Natural killer cell (primary cell): ENCODE data around the gene TMPRSS6. TPM values are rescaled to one million over a fixed set of nuclear protein-coding genes. Genes with fewer than 3 reads are reported as not detected.

Experiments
- ATAC-seq, 3 donors: fragments of 150-1000 bp in 2 of 3; fragments of 200-7000 bp in 1 of 3; cut with Tn5 transposase; 1 replicate in 1 of 3; 2 replicates in 2 of 3; pipeline ENCODE4 v1.10.0; 2021; ENCODE audit warnings: mild to moderate bottlenecking in 2 of 3, moderate library complexity in 2 of 3
- DNase-seq, 2 donors: peaks; one replicate each; pipeline versions ENCODE4 v3.0.0 to v3.0.0-alpha.2; 2013 to 2021; ENCODE audit warnings: mixed read lengths in 1 of 2
- H3K27ac ChIP-seq: one replicate; pipeline ENCODE4 v1.5.1; 2013; ENCODE audit warnings: mild to moderate bottlenecking, low read length
- H3K27me3 ChIP-seq: one replicate; pipeline ENCODE4 v1.6.1; 2013; ENCODE audit warnings: low read length; ENCODE audit not compliant: control insufficient read depth, insufficient read depth
- H3K36me3 ChIP-seq: one replicate; pipeline ENCODE4 v1.6.1; 2013; ENCODE audit warnings: low read length; ENCODE audit not compliant: control insufficient read depth, insufficient read depth
- H3K4me1 ChIP-seq: one replicate; pipeline ENCODE4 v1.6.1; 2013; ENCODE audit warnings: low read length; ENCODE audit not compliant: control insufficient read depth, insufficient read depth
- H3K4me3 ChIP-seq: one replicate; pipeline ENCODE4 v1.5.1; 2013; ENCODE audit warnings: low read length
- H3K9me3 ChIP-seq: one replicate; pipeline ENCODE4 v1.6.1; 2013; ENCODE audit warnings: low read length; ENCODE audit not compliant: control insufficient read depth, insufficient read depth
- H3K27ac Mint-ChIP-seq, 2 donors: one replicate each; pipeline ENCODE4 v1.8.0; 2022; ENCODE audit warnings: mild to moderate bottlenecking in 2 of 2, mixed read lengths in 2 of 2, moderate library complexity in 1 of 2
- H3K27me3 Mint-ChIP-seq, 2 donors: one replicate each; pipeline ENCODE4 v1.8.0; 2022; ENCODE audit warnings: low read depth in 2 of 2, mixed read lengths in 2 of 2
- H3K36me3 Mint-ChIP-seq: one replicate; pipeline ENCODE4 v1.8.0; 2022; ENCODE audit warnings: mixed read lengths
- H3K4me1 Mint-ChIP-seq, 2 donors: one replicate each; pipeline ENCODE4 v1.8.0; 2022; ENCODE audit warnings: mixed read lengths in 2 of 2
- H3K4me3 Mint-ChIP-seq: one replicate; pipeline ENCODE4 v1.8.0; 2022; ENCODE audit warnings: mild to moderate bottlenecking, moderate library complexity, mixed read lengths
- H3K9me3 Mint-ChIP-seq, 2 donors: one replicate each; pipeline ENCODE4 v1.8.0; 2022; ENCODE audit warnings: mixed read lengths in 2 of 2
- WGBS: methylation state at CpG from one replicate; pipeline ENCODE4 v1.1.7; 2013; ENCODE audit warnings: missing lambda C conversion rate; ENCODE audit not compliant: insufficient coverage; 5-methylcytosine and 5-hydroxymethylcytosine counted together
- intact Hi-C: fragments of 100-400 bp; cut with micrococcal nuclease; formaldehyde crosslinking; loops from one replicate; pipeline ENCODE4 v1.14.2; 2022
- total RNA-seq, 4 donors: library from RNA; stranded (reverse); fragments of 120-200 nt in 1 of 4; gene quantifications; one replicate each; pipeline versions ENCODE4 v1.2.3 to v1.2.4, GENCODE V29; 2013 to 2022
- TF ChIP-seq, protein P1 (sequence below): fragments of 200-600 bp; IDR thresholded peaks from one replicate; pipeline ENCODE4 v1.8.0; 2022; ENCODE audit warnings: antibody characterized with exemption

The TMPRSS6 gene
- total RNA-seq, 3 donors from 2014 or later (not counting 1 experiment from before 2014, with no cell fraction given), result 1.1 to 4.7 (median 3.4) TPM

DNA sequence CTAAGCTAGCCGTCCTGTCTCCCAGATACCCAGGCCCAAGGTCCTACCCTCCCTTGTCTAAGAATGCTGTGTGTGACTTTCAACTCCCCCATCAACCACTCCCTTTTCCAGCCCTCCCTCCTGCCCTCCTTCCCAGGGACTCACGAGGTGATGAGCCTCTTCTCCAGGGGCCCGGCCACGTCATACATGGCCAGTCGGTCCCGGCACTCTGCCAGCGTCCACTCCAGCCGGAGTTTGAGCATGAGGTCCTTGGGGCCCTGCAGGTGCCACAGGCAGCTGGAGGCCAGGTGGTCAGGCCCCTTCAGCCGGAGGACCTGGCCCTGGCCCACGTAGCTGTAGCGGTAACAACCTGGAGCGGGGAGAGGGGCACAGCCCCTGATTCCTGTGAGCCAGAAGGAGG lies 20.1 kb downstream of the TMPRSS6 start:
- H3K27me3 ChIP-seq, result no peaks in the 10 kb centered on the region
- no peaks in the 10 kb centered on the region for H3K4me1 Mint-ChIP-seq
- ATAC-seq (no peak), DNase-seq (no peak)
- no peaks in the 10 kb centered on the region for H3K9me3 Mint-ChIP-seq
- no peak overlapping the region for H3K4me3 Mint-ChIP-seq
- TF ChIP-seq, protein P1, sequence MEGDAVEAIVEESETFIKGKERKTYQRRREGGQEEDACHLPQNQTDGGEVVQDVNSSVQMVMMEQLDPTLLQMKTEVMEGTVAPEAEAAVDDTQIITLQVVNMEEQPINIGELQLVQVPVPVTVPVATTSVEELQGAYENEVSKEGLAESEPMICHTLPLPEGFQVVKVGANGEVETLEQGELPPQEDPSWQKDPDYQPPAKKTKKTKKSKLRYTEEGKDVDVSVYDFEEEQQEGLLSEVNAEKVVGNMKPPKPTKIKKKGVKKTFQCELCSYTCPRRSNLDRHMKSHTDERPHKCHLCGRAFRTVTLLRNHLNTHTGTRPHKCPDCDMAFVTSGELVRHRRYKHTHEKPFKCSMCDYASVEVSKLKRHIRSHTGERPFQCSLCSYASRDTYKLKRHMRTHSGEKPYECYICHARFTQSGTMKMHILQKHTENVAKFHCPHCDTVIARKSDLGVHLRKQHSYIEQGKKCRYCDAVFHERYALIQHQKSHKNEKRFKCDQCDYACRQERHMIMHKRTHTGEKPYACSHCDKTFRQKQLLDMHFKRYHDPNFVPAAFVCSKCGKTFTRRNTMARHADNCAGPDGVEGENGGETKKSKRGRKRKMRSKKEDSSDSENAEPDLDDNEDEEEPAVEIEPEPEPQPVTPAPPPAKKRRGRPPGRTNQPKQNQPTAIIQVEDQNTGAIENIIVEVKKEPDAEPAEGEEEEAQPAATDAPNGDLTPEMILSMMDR, result no peak
- H3K4me3 ChIP-seq, result no peak overlapping the region
- intact Hi-C loops, result no loop called here
- H3K27me3 Mint-ChIP-seq, result no peaks in the 10 kb centered on the region
- no peak overlapping the region for H3K27ac Mint-ChIP-seq
- no peaks in the 10 kb centered on the region for H3K36me3 ChIP-seq
- 80% methylated on average over 12 of the region's 12 CpGs for WGBS
- no peaks in the 10 kb centered on the region for H3K4me1 ChIP-seq
- H3K9me3 ChIP-seq, result no peaks in the 10 kb centered on the region
- no peaks in the 10 kb centered on the region for H3K36me3 Mint-ChIP-seq
- no peak overlapping the region for H3K27ac ChIP-seq

DNA sequence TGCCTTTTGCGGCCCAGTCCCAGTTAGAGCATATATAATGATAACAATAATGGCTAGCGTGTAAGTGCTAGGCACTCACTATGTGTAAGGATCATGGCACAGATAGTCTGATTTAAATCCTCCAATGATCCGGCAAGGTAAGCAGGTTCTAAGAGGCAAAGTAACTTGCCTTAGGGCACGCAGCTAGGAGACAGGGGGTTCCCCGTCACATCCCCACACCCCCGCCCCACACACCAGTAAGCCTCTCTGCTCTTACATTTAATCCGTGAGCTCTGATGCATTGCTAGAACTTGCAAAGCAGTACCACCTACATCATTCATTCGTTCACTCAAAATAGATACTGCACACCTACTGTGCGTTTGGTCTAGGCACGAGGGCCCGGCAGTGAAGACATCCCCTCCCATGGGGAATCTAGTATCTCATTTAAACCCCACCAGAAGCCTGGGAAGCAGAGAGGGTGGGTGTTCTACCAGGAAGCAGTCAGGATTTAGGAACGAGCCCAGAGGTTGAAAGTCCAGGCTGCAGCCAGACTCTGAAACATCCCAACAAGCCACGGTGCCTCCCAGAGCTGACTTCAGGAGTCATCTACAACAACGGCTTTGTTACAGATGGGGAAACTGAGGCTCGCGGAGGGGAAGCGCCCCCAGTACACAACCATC lies 20.6 kb downstream of the TMPRSS6 start:
- no peak for ATAC-seq
- H3K27ac Mint-ChIP-seq, result no peak overlapping the region

DNA sequence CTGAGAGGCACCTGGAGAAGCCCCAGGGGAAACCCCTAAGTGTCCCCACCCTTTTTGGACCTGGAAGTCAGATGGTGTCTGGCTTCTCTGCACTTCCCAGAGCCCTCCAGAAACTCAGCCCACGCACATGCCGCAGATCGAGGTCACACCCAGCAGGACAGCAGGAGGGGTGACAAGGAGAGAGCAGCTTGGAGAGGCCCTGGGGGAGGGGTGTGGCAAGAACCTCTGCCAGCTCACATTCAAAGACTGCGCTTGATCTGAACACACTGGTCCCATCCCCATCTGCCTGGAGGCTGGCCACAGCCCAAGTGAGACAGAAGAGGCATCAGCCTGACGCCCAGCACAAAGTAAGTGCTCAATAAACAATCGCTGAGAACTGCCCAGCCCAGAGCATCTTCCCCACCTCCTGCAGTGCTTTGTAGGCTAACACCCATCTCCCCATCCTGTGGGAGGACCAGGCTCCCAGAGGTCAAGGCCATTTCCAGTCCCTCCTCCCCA lies 21.4 kb downstream of the TMPRSS6 start:
- Mint-ChIP-seq H3K4me3 (no peak overlapping the region), H3K27ac (no peak overlapping the region), H3K36me3 (no peaks in the 10 kb centered on the region), H3K9me3 (no peaks in the 10 kb centered on the region), H3K27me3 (no peaks in the 10 kb centered on the region), H3K4me1 (peaks cover 0 to 5% of the 10 kb centered on the region in 2 donors)
- ATAC-seq (no peak), DNase-seq (peak in 1 of 2 donors; percentile 31)
- intact Hi-C loops, result no loop called here
- Histone ChIP-seq H3K4me3 (no peak overlapping the region), H3K9me3 (no peaks in the 10 kb centered on the region), H3K27ac (no peak overlapping the region), H3K27me3 (no peaks in the 10 kb centered on the region), H3K36me3 (no peaks in the 10 kb centered on the region), H3K4me1 (no peaks in the 10 kb centered on the region)
- WGBS, result 77% methylated on average over 6 of the region's 6 CpGs
- TF ChIP-seq, protein P1, result no peak

More for the DNA sequence above, 20.6 kb downstream of the TMPRSS6 start:
- TF ChIP-seq, protein P1, result no peak
- H3K27me3 Mint-ChIP-seq, result no peaks in the 10 kb centered on the region
- no peaks in the 10 kb centered on the region for H3K4me1 Mint-ChIP-seq
- no peaks in the 10 kb centered on the region for H3K9me3 ChIP-seq
- H3K4me1 ChIP-seq, result no peaks in the 10 kb centered on the region
- 84% methylated on average over 15 of the region's 17 CpGs for WGBS
- no peaks in the 10 kb centered on the region for H3K27me3 ChIP-seq
- no peaks in the 10 kb centered on the region for H3K36me3 ChIP-seq
- no peaks in the 10 kb centered on the region for H3K36me3 Mint-ChIP-seq
- H3K4me3 ChIP-seq, result no peak overlapping the region
- DNase-seq, result no peak
- no peak overlapping the region for H3K27ac ChIP-seq
- intact Hi-C loops, result no loop called here
- H3K4me3 Mint-ChIP-seq, result no peak overlapping the region
- no peaks in the 10 kb centered on the region for H3K9me3 Mint-ChIP-seq

DNA sequence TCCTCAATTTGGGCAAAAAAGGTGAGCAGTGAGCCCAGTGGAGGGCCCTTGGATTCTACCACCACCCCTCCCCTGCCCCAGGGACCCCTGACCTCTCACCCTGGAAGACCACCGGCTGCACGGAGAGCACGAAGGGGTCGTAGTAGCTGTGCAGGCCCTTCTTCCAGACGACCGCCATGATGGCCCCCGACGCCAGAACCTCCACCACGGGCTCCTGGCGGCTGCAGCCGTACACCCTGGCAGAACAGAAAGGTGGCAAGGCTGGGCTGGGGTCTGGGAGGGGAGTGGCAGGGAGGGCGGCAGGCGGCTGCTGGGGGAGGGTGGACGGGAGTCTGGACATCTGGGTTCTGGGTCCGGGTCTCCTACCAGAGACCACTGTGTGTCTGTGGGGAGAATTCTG lies 23.3 kb downstream of the TMPRSS6 start:
- Histone ChIP-seq H3K27ac (no peak overlapping the region), H3K4me1 (no peaks in the 10 kb centered on the region), H3K4me3 (no peak overlapping the region), H3K36me3 (no peaks in the 10 kb centered on the region), H3K27me3 (no peaks in the 10 kb centered on the region), H3K9me3 (no peaks in the 10 kb centered on the region)
- H3K4me1 Mint-ChIP-seq, result peaks cover 0 to 5% of the 10 kb centered on the region in 2 donors
- H3K4me3 Mint-ChIP-seq, result no peak overlapping the region
- 84% methylated on average over 15 of the region's 15 CpGs for WGBS
- DNase-seq (no peak), ATAC-seq (no peak)
- H3K27me3 Mint-ChIP-seq, result no peaks in the 10 kb centered on the region
- intact Hi-C loops, result no loop called here
- H3K27ac Mint-ChIP-seq, result no peak overlapping the region
- TF ChIP-seq, protein P1, result no peak
- H3K36me3 Mint-ChIP-seq, result no peaks in the 10 kb centered on the region
- no peaks in the 10 kb centered on the region for H3K9me3 Mint-ChIP-seq
